GM21423 (cell line): Measurements from ENCODE around the gene ZNF200.

ENCODE experiments used
- ATAC-seq: cut with Tn5 transposase; IDR thresholded peaks from one replicate; pipeline ENCODE4 v1.9.1; 2021; ENCODE audit warnings: mild to moderate bottlenecking, moderate library complexity; ENCODE audit not compliant: unreplicated experiment

ZNF200 gene

DNA sequence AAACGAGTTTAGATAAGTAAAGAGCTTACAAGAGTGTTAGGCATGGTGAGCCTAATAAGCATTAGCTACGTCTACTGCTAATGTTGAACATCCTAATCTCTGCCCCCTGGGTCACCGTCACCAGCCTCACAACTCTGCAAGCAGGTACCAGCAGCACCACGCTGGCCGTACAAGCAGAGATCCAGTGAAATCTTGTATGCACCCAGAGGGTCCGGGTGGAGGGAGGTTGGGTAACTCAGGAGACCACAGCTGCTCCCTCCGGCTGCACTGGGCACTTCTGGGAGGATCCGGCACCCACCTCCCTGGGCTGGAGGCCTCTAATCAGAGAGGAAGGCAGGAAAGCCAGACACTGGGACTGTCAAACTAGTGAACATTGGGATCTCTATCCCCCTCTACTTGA, 55.3 kb downstream of the ZNF200 start:
- no peak for ATAC-seq

- ATAC-seq, result no peak
These were observed 59.5 kb downstream of the ZNF200 start for GRCh38 chr16:3175157-3176093.

DNA sequence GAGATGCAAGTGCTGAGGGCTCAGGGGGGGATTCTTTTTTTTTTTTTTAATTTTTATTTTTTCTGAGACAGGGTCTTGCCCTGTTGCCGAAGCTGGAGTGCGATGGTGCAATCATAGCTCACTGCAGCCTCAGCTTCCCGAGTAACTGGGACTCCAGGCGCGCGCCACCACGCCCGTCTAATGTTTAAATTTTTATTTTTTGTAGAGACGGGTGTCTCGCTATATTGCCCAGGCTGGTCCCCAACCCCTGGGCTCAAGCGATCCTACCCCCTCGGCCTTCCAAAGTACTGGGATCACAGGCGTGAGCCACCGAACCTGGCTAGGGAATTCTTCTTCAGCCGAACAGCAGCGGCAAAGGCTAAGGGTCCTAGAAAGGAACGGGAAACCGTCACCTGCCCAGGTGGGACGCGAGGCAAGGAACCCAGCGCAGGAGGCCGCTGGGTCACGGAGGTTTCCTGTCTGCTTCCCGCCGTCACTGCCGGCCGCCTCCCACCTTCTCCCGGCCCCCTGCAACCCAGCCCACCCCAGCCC, 60.3 kb downstream of the ZNF200 start:
- ATAC-seq, result no peak

DNA sequence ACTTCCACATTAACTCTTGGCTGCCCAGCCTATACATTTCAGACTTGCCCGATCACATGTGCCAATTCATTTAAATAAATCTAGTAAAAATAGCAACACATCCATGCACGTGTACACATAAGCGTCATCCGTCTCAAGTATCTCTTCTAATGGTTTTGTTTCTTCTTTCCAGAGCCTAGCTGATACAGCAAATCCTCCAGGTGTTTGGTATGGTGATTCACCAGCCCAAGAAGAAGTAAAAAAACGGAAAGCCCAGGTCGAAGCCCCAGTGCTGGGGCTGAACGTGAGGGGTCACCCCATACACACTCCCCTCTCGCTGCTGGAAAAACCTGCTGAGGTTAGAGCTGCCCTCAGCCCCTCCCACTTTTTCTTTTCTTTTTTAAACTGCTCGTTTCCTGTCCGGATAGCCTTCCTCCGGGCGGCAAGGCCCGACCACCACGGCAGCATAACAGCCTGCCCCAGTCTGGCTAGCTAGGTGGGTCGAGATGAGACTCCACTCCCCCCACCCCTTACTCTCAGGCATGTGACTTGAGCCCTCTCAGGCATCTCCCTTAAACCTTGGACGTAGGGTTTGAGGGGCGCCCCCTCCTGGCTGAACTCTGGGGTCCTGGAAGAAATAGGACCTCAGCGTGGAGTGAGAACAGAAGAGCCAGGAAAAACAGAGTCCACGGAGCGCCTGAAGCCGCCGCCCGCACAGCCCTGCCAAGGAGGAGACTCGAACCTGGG, 60.9 kb downstream of the ZNF200 start:
- no peak for ATAC-seq
